Activated effector memory CD4-positive, alpha-beta T cell treated with Interleukin-2 at 50 U/mL for 16 hours (primary cell): ENCODE measurements around the gene SLC22A23.
"Not testable (repeated sequence)": the region's sequence is repeated elsewhere in the genome, so short reads cannot be mapped to it uniquely, and the experiment has no call there.

Experiments
- DNase-seq: peaks from one replicate; pipeline ENCODE4 v3.0.0-alpha.2; 2020

SLC22A23 gene

DNA sequence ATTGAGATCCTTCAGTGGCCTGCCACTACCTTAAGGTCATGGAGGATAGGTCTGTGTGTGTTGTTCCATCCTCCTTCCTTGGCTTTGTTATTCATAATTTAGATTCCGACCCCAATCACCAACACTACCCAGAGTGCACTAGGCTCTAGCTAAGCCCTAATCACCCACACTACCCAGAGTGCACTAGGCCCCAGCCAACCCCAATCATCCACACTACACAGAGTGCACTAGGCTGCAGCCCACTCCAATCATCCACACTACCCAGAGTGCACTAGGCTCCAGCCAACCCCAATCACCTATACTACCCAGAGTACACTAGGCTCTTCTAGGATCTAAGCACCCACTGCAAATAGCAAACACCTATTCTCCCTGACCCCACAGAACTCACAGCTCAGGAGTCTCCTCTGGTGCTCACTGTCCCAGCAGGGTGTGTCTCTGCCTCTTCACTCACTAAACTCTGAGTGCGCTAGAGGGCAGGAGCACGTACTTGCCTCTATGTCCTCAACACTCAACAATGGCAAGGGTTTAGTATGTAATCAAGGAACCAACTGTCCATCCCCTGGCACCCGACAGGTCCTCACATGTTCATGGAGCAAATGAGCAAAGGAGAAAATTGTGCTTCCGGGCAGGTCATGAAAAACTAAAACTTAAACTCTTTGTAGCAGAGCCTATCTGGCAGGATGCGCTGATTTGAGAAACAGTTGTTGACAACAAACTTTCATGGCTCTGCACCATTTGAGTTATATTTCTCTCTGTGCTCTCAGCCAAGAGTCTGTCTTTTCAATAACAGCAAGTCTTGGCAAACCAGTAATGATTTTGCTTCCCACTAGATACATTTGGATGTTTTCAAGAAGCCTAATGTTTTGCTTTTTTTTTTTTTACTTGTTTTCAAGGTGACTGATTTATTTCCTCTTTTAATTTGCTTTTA, 54.3 kb downstream of the SLC22A23 start:
- DNase-seq: no peak

DNA sequence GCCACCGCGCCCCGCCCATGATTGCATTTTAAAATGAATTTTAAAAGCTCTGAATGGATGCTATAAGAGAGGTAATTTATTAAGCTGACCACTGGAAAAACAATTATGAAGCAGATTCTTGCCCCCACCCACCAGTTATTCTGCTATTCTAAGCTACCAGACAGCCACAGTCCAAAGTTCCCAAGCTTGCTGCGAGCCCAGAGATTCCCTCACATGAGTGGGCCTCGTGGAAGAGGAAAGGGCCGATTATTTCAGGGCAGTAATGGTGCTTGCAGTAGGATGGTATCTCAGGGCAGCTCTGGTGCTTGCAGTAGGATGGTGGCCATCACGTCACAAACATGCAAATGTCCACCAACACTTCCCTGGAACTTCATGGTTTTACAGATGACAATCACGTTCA, 56.7 kb downstream of the SLC22A23 start:
- DNase-seq: no peak

DNA sequence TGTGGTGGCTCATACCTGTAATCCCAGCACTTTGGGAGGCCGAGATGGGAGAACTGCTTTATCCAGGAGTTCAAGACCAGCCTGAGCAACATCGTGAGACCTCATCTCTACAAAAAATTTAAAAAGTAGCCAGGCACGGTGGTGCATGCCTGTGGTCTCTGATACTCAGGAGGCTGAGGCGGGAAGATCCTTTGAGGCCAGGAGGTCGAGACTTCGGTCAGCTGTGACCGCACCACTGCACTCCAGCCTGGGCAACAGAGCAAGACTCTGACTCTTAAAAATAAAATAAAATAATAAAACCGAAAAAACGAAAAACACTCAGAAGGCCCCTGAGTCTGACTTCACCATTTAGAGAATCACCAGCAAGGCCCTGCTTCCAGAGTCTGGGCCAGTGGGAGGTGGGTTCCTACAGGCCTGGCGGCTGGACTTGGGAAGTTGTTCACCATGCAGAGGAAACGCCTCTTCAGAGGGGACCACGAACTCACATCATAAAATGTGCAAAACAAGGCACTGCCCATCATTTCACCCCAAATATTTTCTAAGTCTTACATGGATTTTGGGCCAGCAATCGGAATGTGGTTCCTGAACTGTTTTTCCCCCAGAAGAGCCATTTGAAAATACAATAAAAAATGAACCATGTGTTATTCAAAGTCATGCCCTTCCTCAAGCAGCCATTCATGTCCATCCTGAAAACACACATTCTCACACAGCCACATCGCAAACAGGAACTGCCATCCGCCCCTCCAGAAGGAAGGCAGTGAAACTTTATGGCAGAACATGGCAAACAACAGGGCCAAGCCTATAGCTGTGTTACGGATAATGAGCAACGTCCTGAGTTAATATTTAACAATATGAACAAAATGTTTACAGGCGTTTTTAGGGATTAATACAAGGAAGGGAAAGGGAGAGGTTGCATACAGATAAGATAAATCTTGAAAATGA, 57.8 kb downstream of the SLC22A23 start:
- DNase-seq: no peak

DNA sequence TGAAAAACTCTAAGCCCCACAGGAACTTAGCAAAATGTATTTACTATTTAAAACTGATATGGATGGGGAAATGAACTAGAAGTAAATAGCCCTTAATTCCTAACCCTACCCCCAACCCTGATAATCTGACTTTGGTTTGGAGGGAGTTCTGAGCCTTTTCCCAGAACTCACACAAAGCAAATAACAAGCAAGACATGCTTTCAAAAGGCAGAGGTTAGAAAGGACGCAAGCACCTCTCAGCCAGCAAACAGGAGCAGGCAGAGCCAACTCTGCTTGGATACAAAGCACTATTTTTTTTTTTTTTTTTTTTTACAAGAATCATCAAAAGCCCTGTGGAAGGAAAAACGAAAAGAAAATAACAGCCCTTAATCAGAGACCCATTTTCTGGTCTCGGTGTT, 58.7 kb downstream of the SLC22A23 start:
- no peak for DNase-seq

DNA sequence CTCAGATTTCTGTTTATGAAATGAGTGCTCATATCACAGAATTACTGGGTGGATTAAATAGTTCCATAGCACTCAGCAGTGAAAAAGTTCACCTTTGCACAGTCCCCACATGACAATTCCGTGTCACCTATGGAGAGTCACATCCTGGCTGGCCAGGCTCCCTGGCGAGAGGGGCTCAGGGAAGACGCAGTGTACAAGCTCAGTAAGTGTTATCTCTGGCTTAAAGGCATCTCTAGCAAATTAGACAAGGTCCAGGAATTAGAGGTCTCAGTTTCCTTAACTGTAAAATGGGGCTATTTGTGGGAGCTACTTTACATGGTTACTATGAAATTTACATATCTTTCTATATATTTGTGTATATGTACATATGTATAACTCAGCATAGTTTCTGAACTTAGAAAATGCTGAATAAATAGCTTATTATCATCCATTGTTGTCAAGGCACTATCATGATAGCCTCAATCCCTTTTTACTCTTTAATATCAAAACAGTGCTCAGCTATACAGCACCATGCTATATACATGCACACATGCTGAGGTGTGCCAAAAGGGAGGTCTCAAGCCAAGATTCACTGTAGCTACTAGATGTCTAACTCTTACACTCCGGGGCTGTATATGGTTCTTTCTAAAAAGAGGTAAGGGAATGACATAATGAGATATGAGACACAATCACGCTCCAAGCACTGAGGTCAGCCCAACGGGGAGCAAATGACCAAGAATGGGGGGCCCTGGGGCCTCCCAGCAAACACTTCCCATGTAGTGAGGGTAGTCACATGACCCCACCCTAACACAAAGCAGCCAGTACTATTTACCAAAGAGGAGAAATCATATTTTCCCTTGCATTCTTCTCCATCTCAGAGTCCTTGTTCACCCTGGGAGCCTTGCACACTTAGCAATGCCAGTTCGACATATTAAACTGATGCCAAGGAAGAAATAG, 59.4 kb downstream of the SLC22A23 start:
- no peak for DNase-seq

DNA sequence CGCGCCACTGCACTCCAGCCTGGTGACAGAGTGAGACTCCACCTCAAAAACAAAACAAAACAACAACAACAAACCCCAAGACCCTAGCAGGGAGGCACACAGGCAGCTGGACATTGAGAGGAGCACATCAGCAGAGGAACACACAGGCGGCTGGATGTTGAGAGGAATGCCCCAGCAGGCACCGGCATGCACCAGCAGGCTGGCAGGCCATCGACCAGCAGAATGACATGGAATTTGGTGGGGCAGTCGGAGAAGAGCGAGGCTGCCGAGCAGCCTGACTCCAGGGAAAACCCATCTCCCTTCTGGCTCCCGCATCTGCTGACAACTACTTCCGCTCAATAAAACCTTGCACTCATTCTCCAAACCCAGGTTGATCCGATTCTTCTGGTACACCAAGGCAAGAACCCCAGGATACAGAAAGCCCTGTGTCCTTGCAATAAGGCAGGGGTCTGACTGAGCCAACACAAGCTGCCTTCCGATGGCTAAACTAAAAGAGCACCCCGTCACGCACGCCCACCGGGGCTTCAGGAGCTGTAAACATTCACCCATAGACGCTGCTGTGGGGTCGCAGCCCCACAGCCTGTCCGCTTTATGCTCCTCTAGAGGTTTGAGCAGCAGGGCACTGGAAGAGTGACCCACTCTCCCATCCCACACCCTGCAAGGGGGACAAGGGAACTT, 60.2 kb downstream of the SLC22A23 start:
- DNase-seq: no peak

DNA sequence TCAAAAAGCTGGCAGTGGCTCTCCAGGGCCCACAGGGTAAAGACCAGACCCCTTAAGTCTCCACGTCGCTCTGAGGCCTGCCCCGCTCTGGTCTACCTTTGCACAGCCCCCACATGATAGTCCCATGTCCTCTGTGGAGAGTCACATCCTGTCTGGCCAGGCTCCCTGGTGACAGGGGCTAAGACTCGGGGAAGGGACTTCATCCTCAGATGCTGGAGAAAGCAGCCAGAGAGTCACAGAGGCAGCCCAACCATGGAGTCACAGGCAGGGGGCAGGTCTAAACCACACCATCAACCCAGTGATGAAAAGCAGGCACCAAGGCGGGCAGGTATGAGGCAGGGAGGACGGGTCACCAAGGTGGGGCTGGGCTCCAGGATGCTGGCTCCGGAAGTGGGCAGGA, 62.2 kb downstream of the SLC22A23 start:
- DNase-seq: no peak

DNA sequence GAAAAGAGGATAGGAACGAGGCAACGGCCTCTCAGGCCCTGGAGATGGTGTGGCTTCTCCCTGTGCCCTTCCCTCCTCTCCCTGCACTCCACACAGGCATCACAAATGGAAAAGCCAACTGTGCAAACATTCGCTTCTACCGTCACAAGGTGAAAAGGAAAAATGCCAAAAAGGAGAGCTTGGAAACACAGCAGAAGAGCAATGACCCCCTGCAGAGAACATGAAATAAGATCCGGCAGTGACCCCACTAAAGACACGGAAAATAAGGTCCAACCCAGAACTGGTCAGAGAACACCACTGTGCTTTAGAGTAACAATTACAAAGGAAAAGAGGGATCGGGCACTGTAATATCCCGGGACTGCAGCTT, 63.0 kb downstream of the SLC22A23 start:
- no peak for DNase-seq

DNA sequence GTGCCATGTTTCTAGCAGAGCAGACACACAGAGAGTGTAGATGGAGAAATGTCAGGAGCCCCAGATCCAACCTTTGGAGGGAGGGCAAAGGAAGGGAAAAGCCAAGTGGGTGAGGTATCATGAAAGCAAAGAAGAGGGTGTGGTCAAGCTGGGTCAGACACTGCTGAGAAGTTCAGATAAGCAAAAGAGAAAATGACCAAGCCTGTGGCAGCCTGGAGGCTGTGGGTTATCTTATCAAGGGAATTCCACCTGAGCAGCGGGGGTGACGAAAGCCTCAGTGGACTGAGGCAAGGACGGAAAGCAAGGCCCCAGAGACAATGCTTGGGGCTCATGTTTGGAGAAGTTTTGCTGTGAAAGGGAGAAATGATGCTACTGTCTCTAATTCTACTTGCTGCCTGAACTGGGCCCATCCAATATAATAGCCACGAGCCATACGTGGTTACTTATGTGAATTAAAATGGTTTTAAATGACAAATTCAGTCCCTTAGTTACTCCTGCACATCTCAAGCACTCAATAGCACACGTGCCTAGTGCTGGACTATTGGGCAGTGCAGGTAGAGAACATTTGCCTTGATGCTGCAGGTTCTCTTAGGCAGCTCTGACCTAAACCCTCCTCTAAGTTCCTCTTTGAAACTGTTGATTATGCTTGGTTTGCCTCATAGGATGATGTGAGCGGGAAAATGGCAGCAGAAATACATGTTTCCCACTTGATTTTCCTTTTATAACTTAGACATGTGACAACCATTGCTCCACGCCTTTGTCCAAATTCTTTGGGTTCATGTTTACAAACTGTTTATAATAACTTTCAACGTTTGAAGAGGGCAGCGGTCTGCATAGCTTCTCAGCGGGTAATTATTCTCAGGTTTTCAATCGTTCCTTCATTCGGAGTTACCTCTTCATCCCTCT, 63.7 kb downstream of the SLC22A23 start:
- no peak for DNase-seq

DNA sequence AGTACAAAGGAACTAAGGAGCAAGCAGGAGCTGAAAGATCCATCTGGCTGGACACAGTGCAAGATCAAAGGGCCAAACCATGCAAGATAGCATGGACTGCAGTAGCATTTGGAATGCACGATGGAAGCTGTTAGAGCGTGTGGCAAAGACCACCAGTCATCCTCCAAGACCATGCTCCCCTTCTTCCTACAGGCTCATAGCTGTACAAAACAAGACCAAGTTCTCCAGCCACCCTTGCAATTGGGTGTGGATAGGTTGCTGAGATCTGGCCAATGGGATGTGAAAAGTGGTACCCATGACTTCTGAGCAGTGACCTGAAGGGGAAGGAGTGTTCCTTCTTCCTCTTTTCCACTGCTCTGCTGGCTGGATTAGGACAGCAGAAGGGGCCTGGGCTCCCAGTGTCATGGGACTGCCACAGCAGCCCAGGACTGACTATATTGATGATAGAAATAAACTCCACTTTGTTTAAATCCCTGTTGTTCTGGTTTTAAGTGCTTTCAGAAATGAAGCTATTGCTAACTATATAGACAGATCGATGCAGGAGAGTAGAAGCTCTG, 64.9 kb downstream of the SLC22A23 start:
- DNase-seq: no peak

DNA sequence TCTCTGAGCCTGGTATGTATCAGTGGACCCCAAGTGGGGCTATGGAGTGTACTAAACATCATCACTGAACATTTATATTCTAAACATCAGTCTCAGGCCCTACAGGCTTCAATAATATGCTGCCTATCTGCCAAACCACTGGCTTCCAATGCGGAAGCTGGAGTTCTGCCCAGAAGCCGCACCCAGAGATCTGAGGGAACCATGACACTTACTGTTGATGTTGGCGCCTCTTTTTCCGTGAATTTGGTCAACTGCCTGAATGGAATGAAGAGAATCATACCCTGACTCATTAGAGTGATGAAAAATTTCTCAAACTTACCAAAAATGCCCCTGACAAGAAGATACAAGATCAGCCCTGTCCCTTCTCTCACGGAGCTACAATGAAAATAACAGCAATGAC, 66.2 kb downstream of the SLC22A23 start:
- no peak for DNase-seq

DNA sequence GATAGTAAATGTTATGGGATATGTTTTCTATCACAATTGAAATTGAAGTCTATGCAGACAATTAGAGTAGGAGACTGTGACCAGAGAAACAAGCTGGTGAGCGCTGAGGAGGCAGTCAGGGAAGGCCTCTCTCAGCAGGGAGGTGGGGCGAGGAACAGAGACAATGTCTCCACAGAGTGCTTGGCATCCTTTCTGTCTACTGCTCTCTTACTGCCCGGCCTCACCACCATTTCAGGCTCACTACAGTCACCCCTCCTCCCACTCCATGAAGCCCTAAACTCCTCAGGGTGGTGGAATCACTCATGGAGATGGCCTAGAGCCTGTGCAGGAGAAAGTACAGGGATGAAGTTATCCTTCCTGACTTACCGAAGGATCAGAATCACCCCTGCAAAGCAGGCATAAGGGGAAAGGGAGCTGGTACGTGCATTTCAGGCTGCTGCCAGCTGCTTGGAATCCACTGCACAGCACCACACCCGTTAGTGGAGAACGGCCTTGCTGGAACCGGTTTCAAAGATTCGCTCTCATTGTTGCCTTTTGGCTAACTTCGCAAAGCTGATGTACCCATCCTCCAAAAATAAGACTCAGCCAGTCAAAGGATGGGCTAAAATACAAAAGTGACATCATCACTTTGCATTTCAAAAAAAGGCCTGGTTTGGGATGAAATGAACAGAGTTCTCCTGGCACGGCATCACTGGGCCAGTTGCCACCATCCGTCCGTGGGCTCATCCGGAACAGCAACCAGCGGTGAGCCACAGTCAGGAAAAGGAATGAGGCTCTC, 67.3 kb downstream of the SLC22A23 start:
- no peak for DNase-seq

DNA sequence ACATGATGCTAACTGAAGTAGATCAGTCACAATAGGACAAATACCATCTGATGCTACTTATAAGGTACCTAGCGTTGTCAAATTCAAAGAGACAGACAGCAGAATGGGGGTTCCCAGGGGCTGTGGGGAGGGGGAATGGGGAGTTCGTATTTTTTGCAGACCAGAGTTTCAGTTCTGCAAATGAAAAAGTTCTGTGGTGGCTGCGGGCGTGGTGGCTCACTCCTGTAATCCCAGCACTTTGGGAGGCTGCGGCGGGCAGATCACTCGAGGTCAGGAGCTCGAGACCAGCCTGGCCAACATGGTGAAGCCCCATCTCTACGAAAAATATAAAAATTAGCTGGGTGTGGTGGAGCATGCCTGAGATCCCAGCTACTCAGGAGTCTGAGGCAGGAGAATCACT, 68.1 kb downstream of the SLC22A23 start:
- DNase-seq: no peak

DNA sequence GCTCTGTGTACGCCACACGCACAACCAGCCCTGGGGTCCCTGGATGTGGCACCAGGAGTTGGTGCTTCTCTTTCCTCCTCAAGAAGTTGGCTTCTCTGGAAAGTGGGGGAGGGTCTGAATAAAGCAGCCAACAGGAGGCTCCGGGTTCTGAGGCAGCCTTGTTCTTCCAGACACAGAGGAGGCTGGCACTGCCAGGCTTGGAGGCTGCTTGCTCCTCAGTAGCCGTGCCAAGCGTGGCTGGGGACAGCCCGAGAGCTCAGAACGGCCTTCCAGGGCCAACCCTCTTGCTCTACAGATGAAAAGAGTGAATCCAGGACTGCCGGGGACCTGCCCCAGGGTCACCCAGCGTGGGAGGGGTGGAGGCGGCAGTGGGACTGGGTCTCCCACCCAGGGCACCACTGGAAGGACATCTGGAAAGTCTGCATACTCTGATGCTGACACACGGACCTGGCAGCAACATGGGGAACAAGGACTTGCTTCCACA, 70.4 kb downstream of the SLC22A23 start:
- DNase-seq: no peak

DNA sequence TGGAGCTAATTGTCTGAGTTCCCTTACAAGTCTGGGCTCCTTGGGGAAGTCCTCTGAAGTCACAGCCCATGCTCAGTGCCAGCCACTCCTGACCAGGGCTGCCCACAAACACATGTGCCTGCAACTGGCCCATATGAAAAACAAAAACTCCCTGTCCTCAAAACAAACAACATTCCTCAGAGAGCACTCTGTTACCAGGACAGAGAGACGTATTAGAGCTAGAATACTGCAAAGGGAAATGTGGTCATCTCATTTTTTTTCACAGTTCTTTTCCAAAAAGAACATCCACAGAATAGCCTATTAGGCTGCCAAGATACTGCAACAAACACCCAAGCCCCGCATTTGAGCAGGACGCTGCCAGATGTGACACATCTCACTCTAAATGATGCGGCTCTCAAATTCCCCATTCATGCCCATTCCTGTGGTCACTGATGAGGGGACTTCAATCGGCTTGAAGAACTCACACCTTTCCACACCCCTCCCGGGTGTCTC, 71.1 kb downstream of the SLC22A23 start:
- no peak for DNase-seq

DNA sequence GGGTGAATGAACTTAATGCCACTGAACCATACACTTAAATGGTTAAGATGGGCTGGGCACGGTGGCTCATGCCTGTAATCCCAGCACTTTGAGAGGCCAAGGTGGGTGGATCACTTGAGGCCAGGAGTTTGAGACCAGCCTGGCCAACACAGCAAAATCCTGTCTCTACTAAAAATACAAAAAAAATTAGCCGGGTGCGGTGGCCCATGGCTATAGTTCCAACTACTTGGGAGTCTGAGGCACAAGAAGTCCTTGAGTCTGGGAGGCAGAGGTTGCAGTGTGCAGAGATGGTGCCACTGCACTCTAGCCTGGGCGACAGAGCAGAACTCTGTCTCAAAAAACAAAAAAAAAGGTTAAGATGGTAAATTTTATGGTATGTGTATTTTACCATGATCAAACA, 71.7 kb downstream of the SLC22A23 start:
- DNase-seq: not testable (repeated sequence)

DNA sequence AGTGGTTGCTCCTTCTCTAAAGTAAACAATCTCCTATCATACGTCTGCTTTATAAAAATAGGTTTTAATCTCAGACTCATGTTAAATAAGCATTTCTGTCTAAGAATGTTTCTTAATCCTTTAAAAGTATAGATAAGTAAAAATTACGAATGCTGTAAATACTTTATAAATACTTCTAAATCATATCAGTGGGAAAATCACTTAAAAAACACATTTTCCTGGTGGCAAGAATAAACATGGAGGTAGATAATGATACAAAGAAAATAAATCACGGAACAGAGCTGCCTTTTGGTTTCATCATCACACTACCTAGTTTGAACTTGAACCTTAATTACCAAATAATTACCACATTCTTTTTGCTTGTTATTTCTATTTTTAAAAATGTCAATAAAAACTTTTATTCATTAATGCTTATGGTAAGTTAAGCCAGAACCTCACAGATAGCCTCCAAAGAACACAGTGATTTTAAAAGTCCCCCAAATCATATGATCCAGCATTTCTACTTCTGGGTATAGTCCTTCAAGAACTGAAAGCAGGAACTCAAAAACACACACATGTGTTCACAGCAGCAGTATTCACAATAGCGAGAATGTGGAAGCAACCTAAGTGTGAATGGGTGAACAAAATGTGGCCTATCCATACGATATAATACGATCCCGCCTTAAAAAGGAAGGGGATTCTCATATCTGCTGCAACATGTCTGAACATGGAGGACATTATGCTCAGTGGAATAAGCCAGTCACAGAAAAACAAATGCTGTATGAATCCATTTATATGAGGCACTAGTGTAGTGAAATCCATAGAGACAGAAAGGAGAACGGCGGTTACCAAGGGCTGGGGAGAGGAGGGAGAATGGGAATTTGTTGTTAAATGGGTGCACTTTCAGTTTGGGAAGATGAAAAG, 72.4 kb downstream of the SLC22A23 start:
- no peak for DNase-seq

DNA sequence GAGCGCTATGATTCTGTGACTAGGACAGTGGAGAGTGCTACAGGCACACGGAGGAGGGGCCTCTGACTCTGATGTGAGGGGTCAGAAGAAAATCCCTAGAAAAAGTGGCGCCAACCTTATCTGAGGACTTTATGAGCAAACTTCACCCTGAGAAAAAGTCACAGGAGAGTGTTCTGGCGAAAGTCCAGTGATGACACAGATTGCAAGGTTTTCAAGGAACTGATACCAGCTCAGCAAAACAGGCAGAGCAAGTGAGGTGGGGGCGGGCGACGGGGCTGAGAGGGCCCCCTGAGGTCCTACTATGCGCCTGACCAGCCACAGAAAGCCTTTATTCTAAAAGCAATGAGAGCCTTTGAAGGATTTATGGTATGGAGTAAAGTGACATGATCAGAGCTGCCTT, 73.3 kb downstream of the SLC22A23 start:
- DNase-seq: no peak
